ENCODE measurements around the gene FASTKD2. TPM values are rescaled to one million over a fixed set of nuclear protein-coding genes. Genes with fewer than 3 reads are reported as not detected.

Gene FASTKD2
- total RNA-seq (18.4 TPM), polyA plus RNA-seq (10 to 100 TPM; 17.5 to 23.9 (median 22.7) TPM)

- Histone ChIP-seq H3K27ac (ENCODE audit: insufficient read depth, low read length, poor library complexity, severe bottlenecking) (peak within 1 kb of the TSS; percentile 87), H3K27me3 (ENCODE audit: control insufficient read depth, insufficient read depth, low read length) (peaks cover 14% of the 10 kb centered on the region), H3K4me3 (ENCODE audit: low read depth, low read length) (peak within 1 kb of the TSS; percentile 97), H3K4me1 (ENCODE audit: control insufficient read depth, insufficient read depth, low read length, poor library complexity, severe bottlenecking) (peaks cover 24% of the 10 kb centered on the region), H3K9me3 (ENCODE audit: control insufficient read depth in 2 of 2, low read length in 2 of 2) (no peaks in the 10 kb centered on the region), H3K36me3 (ENCODE audit: control insufficient read depth, insufficient read depth, low read length) (peaks cover 13% of the 10 kb centered on the region)
- H3K4me3 Mint-ChIP-seq: peak within 1 kb of the TSS; percentile 92 to 97 (median 94)
- ATAC-seq (ENCODE audit: low read depth in 2 of 2) (peak; percentile 88 to 92), DNase-seq (peak; percentile 77 to 95 (median 90))
- peaks cover 13 to 42% (median 31%) of the 10 kb centered on the region in 4 donors for H3K4me1 Mint-ChIP-seq
- no peaks in the 10 kb centered on the region for H3K27me3 Mint-ChIP-seq
- no peaks in the 10 kb centered on the region for H3K9me3 Mint-ChIP-seq
- peak within 1 kb of the TSS in 2 of 3 donors; percentile 96 to 99 for H3K27ac Mint-ChIP-seq
- H3K36me3 Mint-ChIP-seq: peaks cover 10% of the 10 kb centered on the region
Measured at GRCh38 chr2:206765242-206766056, at the start of gene FASTKD2, which contains the start of gene MDH1B. Gene FASTKD2, plus strand, starts transcription at chr2:206765606. Its CDS starts 1,088 bp downstream, at chr2:206766694. Gene MDH1B, minus strand, starts transcription at chr2:206765328. Its CDS starts 57 bp downstream, at chr2:206765271.

GRCh38 chr2:206716623-206717022 lies 48.8 kb upstream of the FASTKD2 start:
- H3K27ac Mint-ChIP-seq: no peak overlapping the region
- no peaks in the 10 kb centered on the region for H3K36me3 ChIP-seq (ENCODE audit: control insufficient read depth, insufficient read depth, low read length)
- H3K4me1 Mint-ChIP-seq: no peaks in the 10 kb centered on the region
- H3K36me3 Mint-ChIP-seq: no peaks in the 10 kb centered on the region
- no peak overlapping the region for H3K4me3 Mint-ChIP-seq
- no peak overlapping the region for H3K4me3 ChIP-seq (ENCODE audit: low read depth, low read length)
- no peak overlapping the region for H3K27ac ChIP-seq (ENCODE audit: insufficient read depth, low read length, poor library complexity, severe bottlenecking)
- ATAC-seq (ENCODE audit: low read depth in 2 of 2) (no peak), DNase-seq (no peak)
- H3K27me3 Mint-ChIP-seq: peaks cover 5% of the 10 kb centered on the region
- H3K27me3 ChIP-seq (ENCODE audit: control insufficient read depth, insufficient read depth, low read length): peaks cover 2% of the 10 kb centered on the region
- H3K9me3 ChIP-seq (ENCODE audit: control insufficient read depth in 2 of 2, low read length in 2 of 2): no peaks in the 10 kb centered on the region
- H3K9me3 Mint-ChIP-seq: peaks cover 0 to 5% (median 1%) of the 10 kb centered on the region in 7 donors
- no peaks in the 10 kb centered on the region for H3K4me1 ChIP-seq (ENCODE audit: control insufficient read depth, insufficient read depth, low read length, poor library complexity, severe bottlenecking)

GRCh38 chr2:206718296-206718695 lies 47.1 kb upstream of the FASTKD2 start, which contains the start of gene DYTN:
Gene DYTN, minus strand, starts transcription at chr2:206718396. Its CDS starts 117 bp downstream, at chr2:206718279.
- Mint-ChIP-seq H3K9me3 (peaks cover 0 to 9% (median 0%) of the 10 kb centered on the region in 7 donors), H3K27ac (peak within 1 kb of the TSS in 1 of 3 donors; percentile 71)
- H3K27me3 ChIP-seq (ENCODE audit: control insufficient read depth, insufficient read depth, low read length): peaks cover 2% of the 10 kb centered on the region

GRCh38 chr2:206721256-206721920 lies 44.0 kb upstream of the FASTKD2 start:
- no peak for ATAC-seq (ENCODE audit: low read depth in 2 of 2)
- no peak overlapping the region for H3K27ac Mint-ChIP-seq
- no peak for DNase-seq
- H3K36me3 Mint-ChIP-seq: no peaks in the 10 kb centered on the region
- H3K27ac ChIP-seq (ENCODE audit: insufficient read depth, low read length, poor library complexity, severe bottlenecking): no peak overlapping the region
- H3K36me3 ChIP-seq (ENCODE audit: control insufficient read depth, insufficient read depth, low read length): no peaks in the 10 kb centered on the region
- no peaks in the 10 kb centered on the region for H3K4me1 ChIP-seq (ENCODE audit: control insufficient read depth, insufficient read depth, low read length, poor library complexity, severe bottlenecking)
- no peaks in the 10 kb centered on the region for H3K9me3 ChIP-seq (ENCODE audit: control insufficient read depth in 2 of 2, low read length in 2 of 2)
- H3K4me3 Mint-ChIP-seq: no peak overlapping the region
- H3K27me3 Mint-ChIP-seq: no peaks in the 10 kb centered on the region
- peaks cover 0 to 9% (median 2%) of the 10 kb centered on the region in 7 donors for H3K9me3 Mint-ChIP-seq
- H3K4me3 ChIP-seq (ENCODE audit: low read depth, low read length): no peak overlapping the region
- no peaks in the 10 kb centered on the region for H3K4me1 Mint-ChIP-seq
- H3K27me3 ChIP-seq (ENCODE audit: control insufficient read depth, insufficient read depth, low read length): peaks cover 2% of the 10 kb centered on the region

More at GRCh38 chr2:206718296-206718695, 47.1 kb upstream of the FASTKD2 start, which contains the start of gene DYTN:
- ATAC-seq (ENCODE audit: low read depth in 2 of 2) (no peak), DNase-seq (no peak)
- peaks cover 5% of the 10 kb centered on the region for H3K27me3 Mint-ChIP-seq
- no peaks in the 10 kb centered on the region for H3K36me3 Mint-ChIP-seq
- Histone ChIP-seq H3K27ac (ENCODE audit: insufficient read depth, low read length, poor library complexity, severe bottlenecking) (no peak within 1 kb of the TSS), H3K4me1 (ENCODE audit: control insufficient read depth, insufficient read depth, low read length, poor library complexity, severe bottlenecking) (no peaks in the 10 kb centered on the region), H3K9me3 (ENCODE audit: control insufficient read depth in 2 of 2, low read length in 2 of 2) (no peaks in the 10 kb centered on the region), H3K36me3 (ENCODE audit: control insufficient read depth, insufficient read depth, low read length) (no peaks in the 10 kb centered on the region), H3K4me3 (ENCODE audit: low read depth, low read length) (no peak within 1 kb of the TSS)
- no peaks in the 10 kb centered on the region for H3K4me1 Mint-ChIP-seq
- no peak within 1 kb of the TSS for H3K4me3 Mint-ChIP-seq

- Histone ChIP-seq H3K36me3 (ENCODE audit: control insufficient read depth, insufficient read depth, low read length) (no peaks in the 10 kb centered on the region), H3K27ac (ENCODE audit: insufficient read depth, low read length, poor library complexity, severe bottlenecking) (no peak overlapping the region), H3K27me3 (ENCODE audit: control insufficient read depth, insufficient read depth, low read length) (peaks cover 2% of the 10 kb centered on the region), H3K9me3 (ENCODE audit: control insufficient read depth in 2 of 2, low read length in 2 of 2) (no peaks in the 10 kb centered on the region), H3K4me1 (ENCODE audit: control insufficient read depth, insufficient read depth, low read length, poor library complexity, severe bottlenecking) (no peaks in the 10 kb centered on the region), H3K4me3 (ENCODE audit: low read depth, low read length) (no peak overlapping the region)
- ATAC-seq (ENCODE audit: low read depth in 2 of 2) (no peak), DNase-seq (no peak)
- no peak overlapping the region for H3K4me3 Mint-ChIP-seq
- no peak overlapping the region for H3K27ac Mint-ChIP-seq
- H3K27me3 Mint-ChIP-seq: peaks cover under 1% of the 10 kb centered on the region
- no peaks in the 10 kb centered on the region for H3K4me1 Mint-ChIP-seq
- H3K9me3 Mint-ChIP-seq: peaks cover 0 to 9% (median 2%) of the 10 kb centered on the region in 7 donors
- H3K36me3 Mint-ChIP-seq: no peaks in the 10 kb centered on the region
Measured at GRCh38 chr2:206723288-206723687, 42.1 kb upstream of the FASTKD2 start.

- H3K36me3 ChIP-seq (ENCODE audit: control insufficient read depth, insufficient read depth, low read length): no peaks in the 10 kb centered on the region
- H3K27ac ChIP-seq (ENCODE audit: insufficient read depth, low read length, poor library complexity, severe bottlenecking): no peak overlapping the region
- H3K27ac Mint-ChIP-seq: no peak overlapping the region
- no peaks in the 10 kb centered on the region for H3K4me1 ChIP-seq (ENCODE audit: control insufficient read depth, insufficient read depth, low read length, poor library complexity, severe bottlenecking)
- no peaks in the 10 kb centered on the region for H3K36me3 Mint-ChIP-seq
- H3K27me3 ChIP-seq (ENCODE audit: control insufficient read depth, insufficient read depth, low read length): peaks cover 2% of the 10 kb centered on the region
- no peaks in the 10 kb centered on the region for H3K9me3 ChIP-seq (ENCODE audit: control insufficient read depth in 2 of 2, low read length in 2 of 2)
- no peak overlapping the region for H3K4me3 Mint-ChIP-seq
- DNase-seq: no peak
- peaks cover 13% of the 10 kb centered on the region for H3K27me3 Mint-ChIP-seq
- ATAC-seq (ENCODE audit: low read depth in 2 of 2): no peak
- H3K4me1 Mint-ChIP-seq: no peaks in the 10 kb centered on the region
- no peak overlapping the region for H3K4me3 ChIP-seq (ENCODE audit: low read depth, low read length)
- H3K9me3 Mint-ChIP-seq: peaks cover 0 to 4% (median 1%) of the 10 kb centered on the region in 7 donors
Measured at GRCh38 chr2:206727287-206727686, 38.1 kb upstream of the FASTKD2 start.

- H3K27me3 ChIP-seq (ENCODE audit: control insufficient read depth, insufficient read depth, low read length): peaks cover 4% of the 10 kb centered on the region
- H3K27ac Mint-ChIP-seq: no peak overlapping the region
- H3K4me1 Mint-ChIP-seq: no peaks in the 10 kb centered on the region
- peaks cover 0 to 6% (median 1%) of the 10 kb centered on the region in 7 donors for H3K9me3 Mint-ChIP-seq
- H3K27me3 Mint-ChIP-seq: peaks cover 16% of the 10 kb centered on the region
- no peaks in the 10 kb centered on the region for H3K9me3 ChIP-seq (ENCODE audit: control insufficient read depth in 2 of 2, low read length in 2 of 2)
- H3K27ac ChIP-seq (ENCODE audit: insufficient read depth, low read length, poor library complexity, severe bottlenecking): no peak overlapping the region
- DNase-seq (no peak), ATAC-seq (ENCODE audit: low read depth in 2 of 2) (no peak)
- H3K4me3 ChIP-seq (ENCODE audit: low read depth, low read length): no peak overlapping the region
- no peaks in the 10 kb centered on the region for H3K36me3 Mint-ChIP-seq
- no peak overlapping the region for H3K4me3 Mint-ChIP-seq
- H3K36me3 ChIP-seq (ENCODE audit: control insufficient read depth, insufficient read depth, low read length): no peaks in the 10 kb centered on the region
- no peaks in the 10 kb centered on the region for H3K4me1 ChIP-seq (ENCODE audit: control insufficient read depth, insufficient read depth, low read length, poor library complexity, severe bottlenecking)
Measured at GRCh38 chr2:206728277-206729199, 36.9 kb upstream of the FASTKD2 start.
